Lower lobe of right lung (tissue), 2 donors: ENCODE measurements around the gene HDAC3. TPM values are rescaled to one million over a fixed set of nuclear protein-coding genes. Genes with fewer than 3 reads are reported as not detected.
A peak's percentile ranks its signal among the peaks of the same experiment; 100 is the strongest.

Source experiments
- ATAC-seq, 2 donors: fragments of 200-7000 bp; cut with Tn5 transposase; one replicate each; pipeline ENCODE4 v1.9.1; 2020 to 2022; ENCODE audit warnings: mild to moderate bottlenecking in 2 of 2, moderate library complexity in 2 of 2
- DNase-seq: peaks from one replicate; pipeline ENCODE4 v3.0.0-alpha.2; 2020
- H3K27ac ChIP-seq: fragments of 200-600 bp; one replicate; pipeline ENCODE4 v1.8.0; 2022
- H3K27me3 ChIP-seq: fragments of 200-600 bp; one replicate; pipeline ENCODE4 v1.8.0; 2022; ENCODE audit warnings: low read depth
- H3K36me3 ChIP-seq: fragments of 200-600 bp; one replicate; pipeline ENCODE4 v1.8.0; 2022; ENCODE audit warnings: mild to moderate bottlenecking
- H3K4me1 ChIP-seq: fragments of 200-600 bp; one replicate; pipeline ENCODE4 v1.8.0; 2022
- H3K4me3 ChIP-seq: fragments of 200-600 bp; one replicate; pipeline ENCODE4 v1.8.0; 2022; ENCODE audit warnings: mild to moderate bottlenecking
- H3K9me3 ChIP-seq: fragments of 200-600 bp; one replicate; pipeline ENCODE4 v1.8.0; 2022
- CTCF ChIP-seq: fragments of 200-600 bp; IDR thresholded peaks from one replicate; pipeline ENCODE4 v1.8.0; 2022; ENCODE audit warnings: antibody characterized with exemption, mild to moderate bottlenecking
- intact Hi-C: fragments of 100-400 bp; cut with DNase I; formaldehyde crosslinking; loops from one replicate; pipeline ENCODE4 v1.11.0; 2022
- total RNA-seq: library from RNA; stranded (reverse); fragmentation: NEBNext Ultra II Directional; extraction: Animal tissue kit (Norgen Biotek cat#: 25700); gene quantifications from one replicate; pipeline ENCODE4 v1.2.1, GENCODE V29; 2021
- donor health status: DM: no; HTN: yes; CAD: no; lungs with severe emphysema.

Gene HDAC3
- total RNA-seq, 1 donor from 2014 or later, result 45.8 TPM

GRCh38 chr5:141638771-141639170 is 2.1 kb upstream of the HDAC3 start:
- H3K9me3 ChIP-seq, result no peaks in the 10 kb centered on the region
- DNase-seq (no peak), ATAC-seq (no peak)
- no peak overlapping the region for H3K4me3 ChIP-seq
- H3K36me3 ChIP-seq, result peaks cover 28% of the 10 kb centered on the region
- intact Hi-C loops, result no loop called here
- H3K27ac ChIP-seq, result no peak overlapping the region
- H3K4me1 ChIP-seq, result peaks cover 37% of the 10 kb centered on the region
- H3K27me3 ChIP-seq, result no peaks in the 10 kb centered on the region
- TF ChIP-seq CTCF, result no peak

- Histone ChIP-seq H3K9me3 (no peaks in the 10 kb centered on the region), H3K27me3 (no peaks in the 10 kb centered on the region), H3K27ac (peak overlapping the region; percentile 31), H3K4me3 (peak overlapping the region; percentile 92), H3K4me1 (peaks cover 37% of the 10 kb centered on the region), H3K36me3 (peaks cover 20% of the 10 kb centered on the region)
- intact Hi-C loops, result no loop called here
- ATAC-seq, result peak; percentile 67 to 68
- peak; percentile 81 for DNase-seq
- peak; percentile 37 for TF ChIP-seq CTCF
Measured at GRCh38 chr5:141637767-141638419, 1.2 kb upstream of the HDAC3 start.

GRCh38 chr5:141637123-141637766 is 596 bp upstream of the HDAC3 start:
- ATAC-seq, result peak; percentile 50 to 60
- TF ChIP-seq CTCF, result no peak
- H3K4me3 ChIP-seq, result peak overlapping the region; percentile 92
- intact Hi-C loops, result no loop called here
- H3K4me1 ChIP-seq, result peaks cover 37% of the 10 kb centered on the region
- peak overlapping the region; percentile 31 for H3K27ac ChIP-seq
- H3K9me3 ChIP-seq, result no peaks in the 10 kb centered on the region
- H3K27me3 ChIP-seq, result no peaks in the 10 kb centered on the region
- no peak for DNase-seq
- H3K36me3 ChIP-seq, result peaks cover 14% of the 10 kb centered on the region

GRCh38 chr5:141636106-141636412 is 590 bp downstream of the HDAC3 start:
- intact Hi-C loops, result no loop called here
- Histone ChIP-seq H3K4me3 (peak overlapping the region; percentile 92), H3K4me1 (peaks cover 37% of the 10 kb centered on the region), H3K36me3 (peaks cover 12% of the 10 kb centered on the region), H3K9me3 (no peaks in the 10 kb centered on the region), H3K27me3 (no peaks in the 10 kb centered on the region), H3K27ac (peak overlapping the region; percentile 79)
- ATAC-seq, result no peak
- no peak for DNase-seq
- no peak for TF ChIP-seq CTCF

- peaks cover 37% of the 10 kb centered on the region for H3K4me1 ChIP-seq
Measured at GRCh38 chr5:141635646-141636045, 1.0 kb downstream of the HDAC3 start.

More at GRCh38 chr5:141635646-141636045, 1.0 kb downstream of the HDAC3 start:
- TF ChIP-seq CTCF, result no peak
- no peak for ATAC-seq
- Histone ChIP-seq H3K36me3 (peaks cover 12% of the 10 kb centered on the region), H3K4me3 (peak overlapping the region; percentile 92), H3K9me3 (no peaks in the 10 kb centered on the region), H3K27me3 (no peaks in the 10 kb centered on the region), H3K27ac (no peak overlapping the region)
- intact Hi-C loops, result no loop called here
- no peak for DNase-seq
